Daoy (cell line): ENCODE data around the gene PLEKHF1. TPM values are rescaled to one million over a fixed set of nuclear protein-coding genes. Genes with fewer than 3 reads are reported as not detected.
A peak's percentile ranks its signal among the peaks of the same experiment; 100 is the strongest.

Experiments used
- DNase-seq: peaks from one replicate; pipeline ENCODE4 v3.0.0-alpha.2; 2015; ENCODE audit warnings: low read depth
- total RNA-seq: library from RNA; depleted of rRNA; stranded (reverse); fragments of >200 nt; shearing (Covaris generic); gene quantifications from 2 replicates; pipeline ENCODE4 v1.2.3, GENCODE V29; 2014

The PLEKHF1 gene
- total RNA-seq, 1 experiment from 2014 or later = 9.2 TPM

DNA sequence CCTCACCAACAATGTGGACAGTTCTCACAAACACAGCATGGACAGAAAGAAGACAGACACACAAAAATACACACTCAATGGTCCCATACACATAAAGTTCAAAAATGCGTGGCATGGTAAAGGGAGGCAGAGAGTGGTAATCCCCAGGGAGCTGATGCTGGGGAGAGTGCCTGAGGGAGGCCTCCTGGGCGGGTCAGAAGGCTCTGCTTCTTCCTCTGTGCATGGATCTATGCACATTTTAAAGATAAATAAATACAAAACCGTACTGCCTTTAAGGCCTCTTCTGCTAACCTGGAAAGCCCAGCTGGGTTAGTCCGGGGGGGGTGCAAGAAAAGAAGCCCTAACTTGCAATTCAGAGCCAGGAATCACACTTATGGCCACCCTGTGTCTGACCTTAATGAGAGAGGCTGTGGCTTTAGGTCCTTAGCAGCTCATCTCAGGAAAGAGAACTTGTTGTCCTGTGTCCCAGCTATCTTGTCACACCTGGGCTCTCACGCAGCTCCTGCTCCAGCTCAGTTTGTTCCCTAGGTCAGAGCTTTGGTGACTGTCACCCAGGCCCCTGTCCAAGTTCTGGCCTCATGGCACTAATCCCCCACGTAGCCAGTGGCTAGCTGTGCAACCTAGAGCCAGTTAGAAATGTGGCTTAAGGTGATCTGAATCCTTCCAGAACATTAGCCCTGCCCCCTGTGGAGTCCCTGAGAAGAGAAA is 30.7 kb upstream of the PLEKHF1 start:
- no peak for DNase-seq

DNA sequence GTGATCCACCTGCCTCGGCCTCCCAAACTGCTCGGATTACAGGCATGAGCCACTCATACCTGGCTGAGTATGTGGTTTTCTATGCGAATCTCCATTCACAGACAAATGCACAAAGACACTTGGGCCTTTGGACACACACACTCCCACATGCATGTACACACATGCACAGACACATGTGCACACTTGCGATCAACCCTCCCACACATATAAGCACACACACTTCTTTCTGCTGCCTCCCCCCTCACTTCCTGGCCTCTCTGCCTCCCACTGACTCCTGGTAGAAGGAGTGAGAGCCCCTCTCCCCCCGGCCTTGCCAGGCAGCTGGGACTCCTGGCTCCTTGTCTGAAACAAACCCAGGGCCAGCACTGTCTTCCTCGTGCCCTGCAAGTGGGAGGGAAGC is 29.3 kb upstream of the PLEKHF1 start:
- DNase-seq = no peak

- DNase-seq = no peak
Observed at GRCh38 chr19:29636553-29637360, 28.5 kb upstream of the PLEKHF1 start.

GRCh38 chr19:29639086-29639485 is 26.2 kb upstream of the PLEKHF1 start:
- DNase-seq = no peak

- no peak for DNase-seq
Observed at GRCh38 chr19:29640231-29640630, 25.0 kb upstream of the PLEKHF1 start.

DNA sequence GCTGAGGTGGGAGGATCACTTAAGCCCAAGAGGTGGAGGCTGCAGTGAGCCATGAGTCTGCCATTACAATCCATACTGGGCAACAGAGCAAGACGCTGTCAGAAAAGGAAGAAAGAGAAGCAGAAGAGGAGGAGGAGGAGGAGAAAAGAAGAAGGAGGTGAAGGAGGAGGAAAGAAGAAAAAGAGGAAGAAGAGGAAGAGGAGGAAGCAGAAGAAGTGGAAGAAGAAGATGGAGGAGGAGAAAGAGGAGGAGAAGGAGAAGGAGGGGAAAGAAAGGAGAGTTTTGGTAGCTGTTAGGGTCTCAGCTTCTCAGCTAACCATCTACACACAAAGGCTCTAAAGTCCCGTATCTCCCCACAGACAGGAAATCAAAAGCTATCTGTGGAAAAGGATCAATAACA is 23.7 kb upstream of the PLEKHF1 start:
- no peak for DNase-seq

DNA sequence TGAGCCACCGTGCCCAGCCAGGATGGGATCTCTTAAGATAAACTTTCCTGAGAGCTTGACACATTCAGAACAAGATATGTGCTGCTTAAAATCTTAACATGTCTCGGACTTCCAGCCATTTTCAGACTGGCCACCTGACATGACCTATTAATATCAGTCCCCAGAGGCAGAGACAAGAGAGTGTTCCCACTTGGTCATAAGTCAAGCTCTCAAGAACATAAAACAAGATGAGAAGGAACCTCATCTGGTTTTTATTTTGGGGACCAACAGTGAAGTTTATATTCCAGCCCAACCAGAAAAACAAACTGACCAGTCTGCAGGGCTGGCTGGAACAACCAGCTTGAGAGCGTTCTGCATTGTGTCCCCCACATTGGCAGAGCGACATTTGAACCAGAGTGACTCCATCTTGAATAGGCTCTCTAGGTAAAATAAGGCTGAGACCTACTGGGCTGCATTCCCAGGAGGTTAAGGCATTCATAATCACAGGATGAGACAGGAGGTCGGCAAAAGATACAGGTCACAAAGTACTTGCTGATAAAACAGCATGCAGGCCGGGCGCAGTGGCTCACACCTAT is 21.8 kb upstream of the PLEKHF1 start:
- no peak for DNase-seq

GRCh38 chr19:29644210-29644609 is 21.1 kb upstream of the PLEKHF1 start:
- DNase-seq = no peak

GRCh38 chr19:29645491-29645867 is 19.8 kb upstream of the PLEKHF1 start:
- DNase-seq = no peak

DNA sequence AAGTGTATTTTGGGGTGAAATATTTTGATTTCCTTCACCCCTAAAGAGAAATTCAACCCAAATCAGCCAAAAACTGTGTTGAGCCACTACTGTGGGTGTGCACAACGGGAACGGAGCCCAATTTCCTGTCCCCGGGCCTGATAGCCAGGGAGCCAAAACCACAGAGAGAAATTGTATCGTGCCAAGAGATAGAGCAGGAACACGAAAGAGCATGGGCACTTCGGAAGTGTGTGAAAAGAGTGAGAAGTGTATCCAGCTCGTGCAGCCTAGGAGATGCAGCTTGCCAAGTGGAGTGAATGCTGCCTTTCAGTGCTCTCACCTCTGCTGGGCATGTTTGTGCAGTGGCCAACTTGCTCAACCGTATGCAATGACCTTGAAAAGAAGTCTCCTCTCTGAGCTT is 19.4 kb upstream of the PLEKHF1 start:
- DNase-seq = peak; percentile 78

DNA sequence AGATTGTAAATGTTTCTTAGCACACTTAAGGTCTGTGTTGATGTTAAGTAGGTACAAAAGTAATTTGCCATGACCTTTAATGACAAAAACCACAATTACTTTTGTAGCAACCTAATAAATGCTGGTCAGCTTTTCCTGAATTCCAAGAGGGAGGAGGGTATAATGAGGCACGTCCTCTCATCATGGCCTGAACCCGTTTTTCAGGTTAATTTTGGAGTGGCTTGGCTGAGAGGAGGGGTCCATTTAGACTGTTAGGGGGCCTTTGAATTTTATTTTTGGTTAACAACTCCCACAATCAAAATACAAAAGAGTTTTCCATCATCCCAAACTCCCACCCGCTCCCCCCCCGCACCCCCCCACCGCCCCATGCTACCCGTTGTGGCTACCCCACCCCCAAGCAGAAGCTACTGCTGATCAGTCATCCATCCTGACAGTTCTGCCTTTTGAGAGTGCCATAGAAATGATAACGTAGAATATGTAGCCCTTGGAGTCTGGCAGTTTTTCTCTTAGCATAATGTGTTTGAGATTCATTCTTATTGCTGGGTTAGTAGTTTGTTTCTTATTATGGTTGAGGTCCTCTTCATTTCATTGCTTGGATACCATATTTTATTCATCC is 14.4 kb upstream of the PLEKHF1 start:
- DNase-seq = no peak

- no peak for DNase-seq
Observed at GRCh38 chr19:29651622-29652394, 13.5 kb upstream of the PLEKHF1 start.

- no peak for DNase-seq
Observed at GRCh38 chr19:29653398-29653797, 11.9 kb upstream of the PLEKHF1 start.

- DNase-seq = no peak
Observed at GRCh38 chr19:29655648-29656335, 9.5 kb upstream of the PLEKHF1 start.

DNA sequence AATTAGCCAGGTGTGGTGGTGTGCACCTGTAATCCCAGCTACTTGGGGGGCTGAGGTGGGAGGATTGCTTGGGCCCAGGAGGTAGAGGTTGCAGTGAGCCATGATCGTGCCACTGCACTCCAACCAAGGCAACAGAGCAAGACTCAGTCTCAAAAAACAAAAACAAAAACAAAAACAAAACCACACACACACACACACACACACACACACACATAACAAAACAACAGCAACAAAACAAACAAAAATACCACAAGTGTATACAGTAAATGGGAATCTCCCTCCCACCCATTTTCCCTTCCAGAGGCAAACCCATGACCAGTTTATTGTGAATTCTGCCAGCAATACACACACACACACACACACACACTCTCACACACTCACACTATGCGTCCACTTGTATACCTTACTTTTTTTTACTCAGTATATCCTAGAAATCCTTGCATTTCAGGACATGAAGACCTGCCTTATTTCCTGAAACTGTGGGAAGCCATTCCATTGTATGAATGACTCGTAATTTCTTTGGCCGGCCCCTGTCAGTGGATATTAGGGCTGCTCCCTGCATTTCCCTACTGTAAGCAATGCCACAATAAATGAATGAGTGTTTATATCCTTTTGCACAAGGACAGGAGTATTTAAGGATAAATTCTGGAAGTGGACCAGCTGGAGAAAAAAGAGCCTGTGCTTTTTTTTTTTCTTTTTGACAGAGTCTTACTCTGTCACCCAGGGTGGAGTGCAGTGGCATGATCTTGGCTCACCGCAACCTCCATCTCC is 6.9 kb upstream of the PLEKHF1 start:
- DNase-seq = no peak

DNA sequence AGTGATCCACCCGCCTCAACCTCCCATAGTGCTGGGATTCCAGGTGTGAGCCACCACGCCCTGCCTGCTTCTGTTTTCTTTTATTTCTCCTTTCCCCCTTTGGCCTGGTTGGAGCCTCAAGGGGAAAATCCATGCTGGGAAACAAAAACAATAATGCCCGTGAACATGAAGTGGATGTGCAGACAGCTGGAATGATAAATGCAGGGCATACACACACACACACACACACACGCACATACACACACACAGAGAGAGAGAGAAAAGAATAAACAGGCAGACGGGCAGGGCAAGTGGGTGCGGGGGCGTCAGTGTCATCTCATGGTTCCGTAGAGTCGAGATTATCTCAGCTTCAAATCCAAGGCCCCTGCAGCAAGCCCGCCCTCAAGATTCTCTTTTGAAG is 4.4 kb upstream of the PLEKHF1 start:
- no peak for DNase-seq

- no peak for DNase-seq
Observed at GRCh38 chr19:29662278-29662603, 3.0 kb upstream of the PLEKHF1 start.

- peak; percentile 84 for DNase-seq
Observed at GRCh38 chr19:29662604-29663404, 2.5 kb upstream of the PLEKHF1 start.

DNA sequence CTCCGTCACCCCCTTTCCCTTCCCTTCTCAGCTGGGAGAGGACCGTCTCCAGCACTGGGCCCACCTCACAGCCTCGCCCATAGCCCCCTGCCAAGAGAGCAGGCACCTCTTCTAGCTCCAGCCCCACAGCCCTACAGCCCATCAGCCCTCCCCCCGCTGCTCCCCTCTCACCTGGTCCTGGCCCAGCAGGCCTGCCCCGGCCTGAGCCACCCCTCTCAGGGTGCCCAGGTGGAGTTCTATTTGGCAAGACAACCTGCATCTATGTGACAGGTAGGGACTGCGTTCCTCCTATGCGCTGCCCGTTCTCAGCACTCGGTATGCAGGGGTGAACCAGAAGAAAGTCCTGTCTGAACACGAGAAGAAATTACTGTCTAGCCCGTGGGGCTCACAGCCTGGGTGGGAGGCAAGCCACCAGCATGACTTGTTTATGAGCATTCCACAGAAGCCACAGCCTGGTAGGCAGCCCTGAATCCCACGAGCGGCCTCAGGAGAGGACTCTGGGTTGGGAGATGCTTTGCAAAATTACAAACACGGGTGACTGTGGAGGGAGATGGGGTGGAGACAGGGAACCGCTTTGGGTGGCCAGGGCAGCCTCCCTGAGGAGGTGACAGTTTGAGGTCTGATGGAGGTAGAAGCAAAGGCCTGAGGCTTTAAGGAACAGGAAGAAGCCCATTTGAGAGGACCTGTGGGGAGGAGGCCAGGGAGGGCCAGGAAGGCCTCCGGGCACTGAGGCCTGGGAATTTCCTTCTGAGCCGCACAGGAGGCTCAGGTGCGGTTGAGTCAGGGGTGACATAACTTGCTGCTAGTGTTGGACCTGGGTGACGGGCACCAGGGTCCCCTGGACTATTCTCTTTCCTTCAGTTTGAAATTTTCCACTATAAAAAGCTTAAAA is 1.2 kb upstream of the PLEKHF1 start:
- DNase-seq = peak; percentile 70
